Measurements from ENCODE around the gene ABITRAM. TPM values are rescaled to one million over a fixed set of nuclear protein-coding genes. Genes with fewer than 3 reads are reported as not detected.

Gene ABITRAM
- total RNA-seq, 2 experiments from 2014 or later, result 10.7 to 11.2 TPM

DNA sequence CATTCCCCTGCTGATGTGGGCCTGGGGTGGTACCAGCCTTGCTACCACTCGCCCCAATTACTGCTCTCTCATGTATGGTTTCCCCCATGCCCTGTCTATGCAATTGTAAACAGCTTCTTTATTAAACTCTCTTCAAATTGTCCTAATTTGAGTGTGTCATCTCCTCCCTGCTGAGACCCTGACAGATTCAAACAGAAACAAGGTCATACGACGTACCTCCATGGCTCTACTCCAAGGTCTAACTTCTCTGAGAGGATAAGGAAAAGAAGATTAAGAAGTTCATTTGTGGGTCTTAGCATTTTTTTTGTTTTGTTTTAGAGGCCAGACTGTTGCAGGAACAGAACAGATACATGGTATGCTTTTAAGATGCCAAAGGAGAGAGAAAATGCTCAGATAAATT, 38.0 kb downstream of the ABITRAM start:
- CTCF ChIA-PET, result interaction anchor here (0.6 kb wide), 1 partner anchor 80 kb away, joined by 3 read pairs; no protein-coding TSS in a partner anchor
- intact Hi-C loops (cut with micrococcal nuclease), result no loop called here
- peaks cover 12% of the 10 kb centered on the region for H3K36me3 Mint-ChIP-seq (ENCODE audit: low read depth)
- no peak for DNase-seq
- H3K9me3 Mint-ChIP-seq, result peaks cover 13% of the 10 kb centered on the region
- H3K27ac Mint-ChIP-seq, result no peak overlapping the region
- H3K4me3 Mint-ChIP-seq, result no peak overlapping the region
- H3K4me1 Mint-ChIP-seq (ENCODE audit: low read depth), result no peaks in the 10 kb centered on the region
- no peaks in the 10 kb centered on the region for H3K27me3 Mint-ChIP-seq (ENCODE audit: low read depth)

DNA sequence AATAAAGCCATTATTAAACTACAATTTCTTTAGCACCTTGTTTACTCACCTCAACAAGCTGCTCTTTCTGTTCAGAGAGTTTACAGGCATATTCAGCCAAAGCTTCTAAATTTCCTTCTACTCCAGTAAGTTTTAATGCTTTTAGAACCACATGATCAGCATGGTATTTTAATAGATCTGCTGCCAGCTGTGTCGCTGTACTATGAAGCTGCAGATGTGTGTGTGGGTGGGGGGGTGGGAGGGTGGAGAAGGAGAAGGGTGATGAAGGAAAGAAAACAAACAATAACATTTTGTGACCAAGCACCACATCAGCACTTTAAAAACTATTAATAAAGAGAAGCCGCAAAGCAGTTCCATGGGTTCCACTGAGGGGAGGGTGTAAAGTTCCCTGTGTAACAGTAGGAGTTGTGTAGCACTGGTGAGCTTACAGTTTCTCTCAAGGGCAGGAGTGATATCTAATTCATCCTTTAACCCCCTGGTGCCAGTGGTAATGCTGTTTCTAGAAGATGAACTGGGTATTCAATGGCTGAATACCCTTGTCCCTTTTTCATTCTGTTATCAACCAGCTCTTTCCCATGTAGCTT, 38.5 kb downstream of the ABITRAM start:
- Mint-ChIP-seq H3K27ac (no peak overlapping the region), H3K36me3 (ENCODE audit: low read depth) (peaks cover 12% of the 10 kb centered on the region), H3K27me3 (ENCODE audit: low read depth) (no peaks in the 10 kb centered on the region), H3K4me1 (ENCODE audit: low read depth) (no peaks in the 10 kb centered on the region), H3K9me3 (peaks cover 13% of the 10 kb centered on the region), H3K4me3 (no peak overlapping the region)
- CTCF ChIA-PET, result no interaction called here
- intact Hi-C loops (cut with micrococcal nuclease), result no loop called here
- DNase-seq, result no peak

DNA sequence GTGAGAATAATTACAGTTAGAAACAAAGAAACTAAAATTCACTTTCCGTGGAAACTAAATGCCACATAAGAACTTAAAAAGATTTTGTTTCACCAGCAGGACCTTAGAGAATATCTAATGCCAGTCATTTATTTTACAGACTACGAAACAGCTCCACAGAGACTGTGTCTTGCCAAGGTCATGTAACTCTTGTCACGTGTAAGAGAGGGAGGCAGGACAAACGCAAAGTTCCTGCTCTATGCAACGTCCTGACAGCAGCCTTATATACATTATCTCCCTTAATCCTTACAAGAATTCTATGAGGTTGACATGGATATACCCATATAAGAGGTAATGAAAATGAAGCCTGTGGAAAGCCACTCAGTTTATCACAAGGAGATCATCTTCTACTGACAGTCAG, 39.7 kb downstream of the ABITRAM start:
- no peaks in the 10 kb centered on the region for H3K4me1 Mint-ChIP-seq (ENCODE audit: low read depth)
- peaks cover 14% of the 10 kb centered on the region for H3K36me3 Mint-ChIP-seq (ENCODE audit: low read depth)
- no peak overlapping the region for H3K27ac Mint-ChIP-seq
- no peaks in the 10 kb centered on the region for H3K27me3 Mint-ChIP-seq (ENCODE audit: low read depth)
- no peak for DNase-seq
- CTCF ChIA-PET, result interaction anchor here (0.9 kb wide), 1 partner anchor 20 kb away, joined by 3 read pairs; no protein-coding TSS in a partner anchor
- intact Hi-C loops (cut with micrococcal nuclease), result no loop called here
- H3K9me3 Mint-ChIP-seq, result peaks cover 13% of the 10 kb centered on the region
- no peak overlapping the region for H3K4me3 Mint-ChIP-seq

- Mint-ChIP-seq H3K36me3 (ENCODE audit: low read depth) (peaks cover 3% of the 10 kb centered on the region), H3K27ac (no peak overlapping the region), H3K4me1 (ENCODE audit: low read depth) (no peaks in the 10 kb centered on the region), H3K27me3 (ENCODE audit: low read depth) (no peaks in the 10 kb centered on the region), H3K4me3 (no peak overlapping the region), H3K9me3 (no peaks in the 10 kb centered on the region)
- CTCF ChIA-PET, result no interaction called here
- intact Hi-C loops (cut with micrococcal nuclease), result no loop called here
- DNase-seq, result no peak
Measured at GRCh38 chr9:108978205-108978604, 44.0 kb downstream of the ABITRAM start.

DNA sequence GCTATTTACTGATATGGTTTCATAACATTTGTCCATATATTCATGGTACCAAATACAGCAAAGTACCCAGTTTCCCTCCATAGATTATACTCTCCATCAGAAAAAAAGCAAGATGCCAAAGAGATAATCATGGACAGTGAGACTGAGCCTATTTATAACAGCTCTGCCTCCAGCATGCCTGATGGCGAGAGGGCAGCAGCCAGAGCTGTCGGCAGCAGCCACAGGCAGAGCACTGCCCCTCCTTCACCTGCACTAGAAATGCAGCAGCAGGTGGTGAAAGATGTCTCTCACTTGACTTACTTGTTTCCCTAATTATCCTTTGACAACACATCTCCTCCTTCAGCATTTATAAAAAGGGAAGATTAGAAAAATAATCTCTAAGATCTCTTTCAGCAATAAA, 46.7 kb downstream of the ABITRAM start:
- H3K27ac Mint-ChIP-seq, result no peak overlapping the region
- intact Hi-C loops (cut with micrococcal nuclease), result no loop called here
- H3K4me1 Mint-ChIP-seq (ENCODE audit: low read depth), result no peaks in the 10 kb centered on the region
- no peak for DNase-seq
- H3K4me3 Mint-ChIP-seq, result no peak overlapping the region
- H3K36me3 Mint-ChIP-seq (ENCODE audit: low read depth), result peaks cover 3% of the 10 kb centered on the region
- CTCF ChIA-PET, result no interaction called here
- H3K9me3 Mint-ChIP-seq, result no peaks in the 10 kb centered on the region
- H3K27me3 Mint-ChIP-seq (ENCODE audit: low read depth), result no peaks in the 10 kb centered on the region

DNA sequence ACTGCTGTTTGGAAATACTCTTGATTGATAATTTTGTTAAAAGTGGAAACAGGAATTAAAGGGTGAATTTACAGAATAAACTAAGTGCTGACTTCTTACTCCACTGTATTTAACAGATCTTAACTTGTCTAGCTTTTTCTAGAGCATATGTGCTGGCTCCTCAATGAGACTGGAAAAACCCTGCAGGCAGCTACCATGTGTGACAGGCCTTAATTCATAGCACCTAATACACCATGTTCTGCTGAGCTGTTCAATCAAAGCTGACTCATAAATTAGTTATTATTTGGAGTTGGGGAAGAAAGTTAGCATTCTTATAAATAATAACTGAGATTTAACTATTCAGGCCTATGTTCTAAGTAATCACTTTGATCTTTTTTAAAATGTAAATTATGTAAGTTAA, 49.7 kb downstream of the ABITRAM start:
- CTCF ChIA-PET, result no interaction called here
- H3K36me3 Mint-ChIP-seq (ENCODE audit: low read depth), result peaks cover 4% of the 10 kb centered on the region
- H3K4me1 Mint-ChIP-seq (ENCODE audit: low read depth), result no peaks in the 10 kb centered on the region
- DNase-seq, result no peak
- no peak overlapping the region for H3K27ac Mint-ChIP-seq
- intact Hi-C loops (cut with micrococcal nuclease), result no loop called here
- no peaks in the 10 kb centered on the region for H3K9me3 Mint-ChIP-seq
- no peak overlapping the region for H3K4me3 Mint-ChIP-seq
- no peaks in the 10 kb centered on the region for H3K27me3 Mint-ChIP-seq (ENCODE audit: low read depth)

Other genes starting within 250 kb of the ABITRAM start
- gene ACTL7B, start 78.4 kb upstream of the ABITRAM start, total RNA-seq, result not detected
- not detected for gene ACTL7A, start 72.1 kb upstream of the ABITRAM start, total RNA-seq
- gene ELP1, start 276 bp upstream of the ABITRAM start, total RNA-seq, result 10 to 100 TPM; 22.3 to 27.3 TPM
- 10 to 100 TPM; 18.4 to 19.0 TPM for gene CTNNAL1, start 79.1 kb downstream of the ABITRAM start, total RNA-seq
- gene TMEM245, start 185.5 kb downstream of the ABITRAM start, total RNA-seq, result 10 to 100 TPM; 19.9 TPM
- gene FRRS1L, start 232.8 kb downstream of the ABITRAM start, total RNA-seq, result not detected